GM18951 (cell line): ENCODE measurements around the gene TAS1R1.
A peak's percentile ranks its signal among the peaks of the same experiment; 100 is the strongest.

Source experiments
- POLR2A ChIP-seq: IDR thresholded peaks from 4 replicates; pipeline ENCODE4 v1.6.1; 2011; ENCODE audit warnings: mild to moderate bottlenecking; ENCODE audit not compliant: insufficient read length, insufficient read depth; ENCODE audit errors: extremely low read depth
- in situ Hi-C: fragments of 300-500 bp; cut with MboI; formaldehyde crosslinking; loops from one replicate; pipeline ENCODE4 v1.12.0; 2022; ENCODE audit warnings: low sequenced_read_pairs, mixed read lengths, inconsistent platforms; ENCODE audit not compliant: unreplicated experiment

TAS1R1 gene

DNA sequence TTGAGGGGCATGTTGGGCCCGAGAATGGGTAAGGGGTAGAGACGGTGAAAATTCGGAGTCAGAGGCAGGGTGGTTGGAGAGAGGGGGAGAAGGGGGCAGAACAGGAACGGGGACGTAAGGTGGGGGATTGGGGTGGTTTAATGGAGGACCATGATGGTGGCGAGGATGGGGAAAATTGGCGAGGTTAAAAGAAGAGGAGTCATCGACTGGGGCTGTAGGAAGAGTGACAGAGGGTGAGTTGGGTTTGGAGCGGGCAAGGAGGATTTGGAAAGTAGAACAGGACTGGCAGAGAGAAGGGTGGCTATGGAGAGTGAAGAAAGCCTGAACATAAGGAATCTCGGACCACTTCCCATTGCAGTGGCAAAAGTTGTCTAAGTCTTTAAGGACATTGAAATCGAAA is 13.9 kb downstream of the TAS1R1 start:
- in situ Hi-C loops, result no loop called here
- TF ChIP-seq POLR2A, result no peak

DNA sequence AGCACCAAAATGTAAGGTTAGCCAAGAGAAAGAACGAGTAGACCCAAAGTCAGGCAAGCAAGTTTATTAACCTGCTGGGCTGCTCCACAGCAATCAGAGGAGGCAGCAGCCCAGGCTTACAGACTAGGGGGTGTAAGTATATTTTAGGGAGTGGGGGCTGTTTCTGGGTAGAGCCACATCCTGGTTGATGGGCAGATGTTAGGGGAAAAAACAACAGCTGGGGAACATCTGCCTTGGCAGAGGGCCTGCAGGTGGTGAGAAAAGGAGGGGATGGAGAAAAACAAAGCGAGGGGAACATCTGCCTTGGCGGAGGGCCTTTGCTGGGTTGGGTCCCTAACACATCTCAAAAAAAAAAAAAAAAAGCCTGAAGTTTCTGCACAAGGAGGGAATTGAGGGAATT is 15.0 kb downstream of the TAS1R1 start:
- no peak for TF ChIP-seq POLR2A
- in situ Hi-C loops, result no loop called here

DNA sequence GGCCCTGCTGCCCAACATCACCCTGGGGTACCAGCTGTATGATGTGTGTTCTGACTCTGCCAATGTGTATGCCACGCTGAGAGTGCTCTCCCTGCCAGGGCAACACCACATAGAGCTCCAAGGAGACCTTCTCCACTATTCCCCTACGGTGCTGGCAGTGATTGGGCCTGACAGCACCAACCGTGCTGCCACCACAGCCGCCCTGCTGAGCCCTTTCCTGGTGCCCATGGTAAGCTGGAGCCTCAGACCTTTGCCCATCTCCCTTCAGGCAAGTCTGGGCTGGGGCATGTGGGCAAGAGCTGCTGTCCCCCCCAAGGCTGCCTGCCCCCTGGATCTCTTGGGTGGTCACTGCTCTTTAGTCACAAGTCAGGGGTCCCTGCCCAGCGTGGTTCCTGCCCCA is 15.9 kb downstream of the TAS1R1 start:
- in situ Hi-C loops, result no loop called here
- no peak for TF ChIP-seq POLR2A

DNA sequence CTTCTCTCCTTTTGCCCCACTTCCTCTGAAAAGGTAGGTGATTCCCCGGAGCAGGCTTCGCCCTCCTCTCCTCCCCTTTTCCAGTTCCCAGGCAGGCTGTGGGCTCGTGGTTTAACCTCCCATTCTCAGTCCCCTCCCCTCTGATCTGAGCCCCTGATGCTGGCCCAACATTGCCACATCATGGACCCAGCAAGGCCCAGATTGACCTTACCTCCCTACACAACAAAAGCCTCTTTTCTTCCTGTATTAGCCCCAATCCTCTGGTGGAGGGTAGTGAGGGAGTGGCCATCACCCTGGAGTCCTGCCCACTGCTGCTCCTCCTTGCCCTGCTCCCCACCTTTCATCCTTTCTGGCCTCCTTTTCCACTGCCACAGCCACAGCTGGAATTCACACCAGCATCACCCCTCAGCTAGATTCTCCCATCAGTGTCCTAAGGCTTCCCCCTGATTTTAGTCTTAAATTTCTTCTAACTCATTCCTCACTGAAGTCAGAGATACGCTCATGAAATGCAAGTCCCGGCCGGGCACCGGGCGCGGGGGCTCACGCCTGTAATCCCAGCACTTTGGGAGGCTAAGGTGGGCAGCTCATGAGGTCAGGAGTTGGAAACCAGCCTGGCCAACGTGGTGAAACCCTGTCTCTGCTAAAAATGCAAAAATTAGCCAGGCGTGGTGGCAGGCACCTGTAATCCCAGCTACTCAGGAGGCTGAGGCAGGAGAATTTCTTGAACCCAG is 17.7 kb downstream of the TAS1R1 start:
- no peak for TF ChIP-seq POLR2A
- in situ Hi-C loops, result no loop called here

DNA sequence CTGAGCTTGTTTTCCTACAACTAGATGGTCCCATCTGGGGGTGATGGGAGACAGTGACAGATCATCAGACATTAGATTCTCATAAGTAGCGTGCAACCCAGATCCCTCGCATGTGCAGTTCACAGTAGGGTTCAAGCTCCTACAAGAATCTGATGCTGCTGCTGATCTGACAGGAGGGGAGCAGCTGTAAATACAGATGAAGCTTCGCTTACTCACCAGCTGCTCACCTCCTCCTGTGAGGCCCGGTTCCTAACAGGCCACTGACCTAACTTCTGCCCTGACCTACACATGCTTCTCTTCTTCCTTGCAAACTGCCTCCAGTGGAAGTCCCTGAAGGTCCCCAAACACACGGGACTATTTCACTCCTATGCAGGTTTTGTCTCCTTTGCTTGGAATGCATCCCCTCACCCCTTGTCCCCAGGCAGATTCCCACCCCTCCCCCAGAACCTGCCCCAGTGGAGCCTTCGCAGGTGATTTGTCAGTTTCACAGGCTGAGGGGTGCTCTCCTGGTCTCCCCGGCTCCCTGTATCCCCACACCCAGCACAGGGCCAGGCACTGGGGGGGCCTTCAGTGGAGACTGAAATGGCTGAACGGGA is 19.0 kb downstream of the TAS1R1 start:
- no peak for TF ChIP-seq POLR2A

DNA sequence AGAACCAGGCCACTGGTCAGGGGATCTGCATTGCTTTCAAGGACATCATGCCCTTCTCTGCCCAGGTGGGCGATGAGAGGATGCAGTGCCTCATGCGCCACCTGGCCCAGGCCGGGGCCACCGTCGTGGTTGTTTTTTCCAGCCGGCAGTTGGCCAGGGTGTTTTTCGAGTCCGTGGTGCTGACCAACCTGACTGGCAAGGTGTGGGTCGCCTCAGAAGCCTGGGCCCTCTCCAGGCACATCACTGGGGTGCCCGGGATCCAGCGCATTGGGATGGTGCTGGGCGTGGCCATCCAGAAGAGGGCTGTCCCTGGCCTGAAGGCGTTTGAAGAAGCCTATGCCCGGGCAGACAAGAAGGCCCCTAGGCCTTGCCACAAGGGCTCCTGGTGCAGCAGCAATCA is 19.7 kb downstream of the TAS1R1 start:
- in situ Hi-C loops, result no loop called here
- no peak for TF ChIP-seq POLR2A

More for the DNA sequence above, 19.0 kb downstream of the TAS1R1 start:
- in situ Hi-C loops, result no loop called here

DNA sequence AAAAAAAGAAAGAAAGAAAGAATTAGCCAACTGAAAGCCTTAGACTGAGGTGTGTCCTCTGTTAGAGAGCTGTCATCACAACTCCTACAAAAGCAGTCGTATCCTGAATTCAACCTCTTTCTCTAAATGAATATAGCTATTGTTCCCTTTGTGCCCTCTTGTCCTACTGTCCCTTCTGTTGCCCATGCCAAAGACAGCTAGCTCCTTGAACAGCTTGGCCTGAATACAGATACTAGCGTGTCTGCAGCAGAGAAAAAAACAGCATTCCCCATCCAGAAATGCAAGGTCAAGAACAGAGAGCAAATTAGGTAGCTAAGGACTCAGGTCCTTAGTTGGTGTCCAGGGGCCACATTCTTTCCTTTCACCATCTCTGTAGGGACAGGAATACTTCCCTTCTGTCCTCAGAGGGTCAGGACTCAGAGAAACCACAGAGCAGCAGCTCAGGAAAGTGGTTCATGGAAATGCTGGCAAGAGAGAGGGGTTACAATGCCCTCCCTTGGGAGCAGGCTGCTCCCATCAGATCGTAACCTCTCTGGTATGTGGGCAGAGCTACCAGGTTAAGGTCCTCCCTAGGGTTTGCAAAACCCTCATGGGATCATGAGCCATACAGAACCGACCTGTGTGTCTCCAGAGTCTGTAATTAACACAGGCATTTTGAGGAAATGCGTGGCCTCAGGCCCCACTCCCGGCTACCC is 22.9 kb downstream of the TAS1R1 start:
- no peak for TF ChIP-seq POLR2A
- in situ Hi-C loops, result no loop called here

DNA sequence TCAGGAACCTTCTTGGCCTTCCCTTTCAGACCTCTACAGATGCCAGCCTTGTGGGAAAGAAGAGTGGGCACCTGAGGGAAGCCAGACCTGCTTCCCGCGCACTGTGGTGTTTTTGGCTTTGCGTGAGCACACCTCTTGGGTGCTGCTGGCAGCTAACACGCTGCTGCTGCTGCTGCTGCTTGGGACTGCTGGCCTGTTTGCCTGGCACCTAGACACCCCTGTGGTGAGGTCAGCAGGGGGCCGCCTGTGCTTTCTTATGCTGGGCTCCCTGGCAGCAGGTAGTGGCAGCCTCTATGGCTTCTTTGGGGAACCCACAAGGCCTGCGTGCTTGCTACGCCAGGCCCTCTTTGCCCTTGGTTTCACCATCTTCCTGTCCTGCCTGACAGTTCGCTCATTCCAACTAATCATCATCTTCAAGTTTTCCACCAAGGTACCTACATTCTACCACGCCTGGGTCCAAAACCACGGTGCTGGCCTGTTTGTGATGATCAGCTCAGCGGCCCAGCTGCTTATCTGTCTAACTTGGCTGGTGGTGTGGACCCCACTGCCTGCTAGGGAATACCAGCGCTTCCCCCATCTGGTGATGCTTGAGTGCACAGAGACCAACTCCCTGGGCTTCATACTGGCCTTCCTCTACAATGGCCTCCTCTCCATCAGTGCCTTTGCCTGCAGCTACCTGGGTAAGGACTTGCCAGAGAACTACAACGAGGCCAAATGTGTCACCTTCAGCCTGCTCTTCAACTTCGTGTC is 23.7 kb downstream of the TAS1R1 start:
- no peak for TF ChIP-seq POLR2A
- in situ Hi-C loops, result no loop called here

DNA sequence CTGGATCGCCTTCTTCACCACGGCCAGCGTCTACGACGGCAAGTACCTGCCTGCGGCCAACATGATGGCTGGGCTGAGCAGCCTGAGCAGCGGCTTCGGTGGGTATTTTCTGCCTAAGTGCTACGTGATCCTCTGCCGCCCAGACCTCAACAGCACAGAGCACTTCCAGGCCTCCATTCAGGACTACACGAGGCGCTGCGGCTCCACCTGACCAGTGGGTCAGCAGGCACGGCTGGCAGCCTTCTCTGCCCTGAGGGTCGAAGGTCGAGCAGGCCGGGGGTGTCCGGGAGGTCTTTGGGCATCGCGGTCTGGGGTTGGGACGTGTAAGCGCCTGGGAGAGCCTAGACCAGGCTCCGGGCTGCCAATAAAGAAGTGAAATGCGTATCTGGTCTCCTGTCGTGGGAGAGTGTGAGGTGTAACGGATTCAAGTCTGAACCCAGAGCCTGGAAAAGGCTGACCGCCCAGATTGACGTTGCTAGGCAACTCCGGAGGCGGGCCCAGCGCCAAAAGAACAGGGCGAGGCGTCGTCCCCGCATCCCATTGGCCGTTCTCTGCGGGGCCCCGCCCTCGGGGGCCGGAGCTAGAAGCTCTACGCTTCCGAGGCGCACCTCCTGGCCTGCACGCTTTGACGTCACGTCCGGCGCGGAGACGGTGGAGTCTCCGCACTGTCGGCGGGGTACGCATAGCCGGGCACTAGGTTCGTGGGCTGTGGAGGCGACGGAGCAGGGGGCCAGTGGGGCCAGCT is 24.4 kb downstream of the TAS1R1 start, which contains the start of gene ZBTB48:
Gene ZBTB48, plus strand, starts transcription at position 621 of the 745 bp plus-strand sequence. CDS start 616 bp downstream, outside the sequence.
- in situ Hi-C loops, result no loop called here
- peak; percentile 97 for TF ChIP-seq POLR2A

DNA sequence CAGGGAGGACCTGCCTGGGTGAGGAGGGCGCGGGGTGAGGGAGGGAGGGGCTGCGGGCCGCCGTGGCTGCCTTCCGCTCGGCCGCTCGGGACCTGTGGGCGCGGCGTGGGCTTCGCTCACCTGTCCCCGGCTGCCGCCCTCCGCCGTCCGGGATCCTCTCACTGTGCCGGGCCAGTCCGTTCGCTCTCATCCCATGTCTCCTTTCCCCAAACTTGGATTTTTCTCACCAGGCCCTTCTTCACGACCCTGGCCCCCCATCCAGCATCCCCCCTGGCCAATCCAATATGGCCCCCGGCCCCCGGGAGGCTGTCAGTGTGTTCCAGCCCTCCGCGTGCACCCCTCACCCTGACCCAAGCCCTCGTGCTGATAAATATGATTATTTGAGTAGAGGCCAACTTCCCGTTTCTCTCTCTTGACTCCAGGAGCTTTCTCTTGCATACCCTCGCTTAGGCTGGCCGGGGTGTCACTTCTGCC is 25.0 kb downstream of the TAS1R1 start:
- no peak for TF ChIP-seq POLR2A
- in situ Hi-C loops, result no loop called here

DNA sequence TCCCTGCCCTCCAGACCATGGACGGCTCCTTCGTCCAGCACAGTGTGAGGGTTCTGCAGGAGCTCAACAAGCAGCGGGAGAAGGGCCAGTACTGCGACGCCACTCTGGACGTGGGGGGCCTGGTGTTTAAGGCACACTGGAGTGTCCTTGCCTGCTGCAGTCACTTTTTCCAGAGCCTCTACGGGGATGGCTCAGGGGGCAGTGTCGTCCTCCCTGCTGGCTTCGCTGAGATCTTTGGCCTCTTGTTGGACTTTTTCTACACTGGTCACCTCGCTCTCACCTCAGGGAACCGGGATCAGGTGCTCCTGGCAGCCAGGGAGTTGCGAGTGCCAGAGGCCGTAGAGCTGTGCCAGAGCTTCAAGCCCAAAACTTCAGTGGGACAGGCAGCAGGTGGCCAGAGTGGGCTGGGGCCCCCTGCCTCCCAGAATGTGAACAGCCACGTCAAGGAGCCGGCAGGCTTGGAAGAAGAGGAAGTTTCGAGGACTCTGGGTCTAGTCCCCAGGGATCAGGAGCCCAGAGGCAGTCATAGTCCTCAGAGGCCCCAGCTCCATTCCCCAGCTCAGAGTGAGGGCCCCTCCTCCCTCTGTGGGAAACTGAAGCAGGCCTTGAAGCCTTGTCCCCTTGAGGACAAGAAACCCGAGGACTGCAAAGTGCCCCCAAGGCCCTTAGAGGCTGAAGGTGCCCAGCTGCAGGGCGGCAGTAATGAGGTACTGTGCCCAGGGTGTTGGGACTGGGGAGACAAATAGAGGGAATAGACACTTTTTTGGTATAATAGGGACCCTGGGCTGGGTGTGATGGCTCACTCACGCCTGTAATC is 25.7 kb downstream of the TAS1R1 start:
- TF ChIP-seq POLR2A, result no peak
- in situ Hi-C loops, result no loop called here

DNA sequence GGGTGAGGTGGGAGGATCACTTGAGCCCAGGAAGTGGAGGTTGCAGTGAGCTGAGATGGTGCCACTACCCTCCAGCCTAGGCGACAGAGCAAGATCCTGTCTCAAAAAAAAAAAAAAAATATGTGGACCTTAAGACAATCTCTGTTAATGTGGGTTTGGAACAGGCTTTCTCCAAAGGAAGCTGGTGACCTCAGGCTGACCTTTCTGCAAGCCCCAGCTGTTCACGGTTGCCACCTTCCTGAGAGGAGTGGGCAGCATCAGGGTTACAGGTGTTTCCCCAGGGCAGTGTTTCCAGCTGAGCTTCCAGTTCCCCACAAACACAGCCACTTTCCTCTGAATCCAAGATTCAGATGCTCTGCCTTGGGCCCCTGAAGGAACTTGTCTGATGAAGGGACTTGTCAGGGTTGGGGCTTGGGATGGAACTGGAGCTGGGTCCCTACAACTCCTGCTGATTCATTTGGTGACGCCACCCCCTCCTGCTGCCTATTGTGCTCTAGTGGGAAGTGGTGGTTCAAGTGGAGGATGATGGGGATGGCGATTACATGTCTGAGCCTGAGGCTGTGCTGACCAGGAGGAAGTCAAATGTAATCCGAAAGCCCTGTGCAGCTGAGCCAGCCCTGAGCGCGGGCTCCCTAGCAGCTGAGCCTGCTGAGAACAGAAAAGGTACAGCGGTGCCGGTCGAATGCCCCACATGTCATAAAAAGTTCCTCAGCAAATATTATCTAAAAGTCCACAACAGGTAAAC is 26.6 kb downstream of the TAS1R1 start:
- TF ChIP-seq POLR2A, result no peak
- in situ Hi-C loops, result no loop called here
